Colonic mucosa (tissue), 4 donors: ENCODE results near the gene WASL. TPM values are rescaled to one million over a fixed set of nuclear protein-coding genes. Genes with fewer than 3 reads are reported as not detected.

Experiments used
- DNase-seq: peaks from one replicate; pipeline ENCODE4 v3.0.0-alpha.2; 2020
- H3K27ac ChIP-seq: fragments of 200-600 bp; one replicate; pipeline ENCODE4 v1.8.0; 2021
- H3K27me3 ChIP-seq: fragments of 200-600 bp; one replicate; pipeline ENCODE4 v1.8.0; 2021
- H3K36me3 ChIP-seq: fragments of 200-600 bp; one replicate; pipeline ENCODE4 v1.8.0; 2021
- H3K4me1 ChIP-seq: fragments of 200-600 bp; one replicate; pipeline ENCODE4 v1.8.0; 2021; ENCODE audit warnings: mild to moderate bottlenecking
- H3K4me3 ChIP-seq: fragments of 200-600 bp; one replicate; pipeline ENCODE4 v1.8.0; 2021
- H3K9ac ChIP-seq, 2 donors: one replicate each; pipeline ENCODE4 v1.7.0; 2013; ENCODE audit warnings: control low read depth in 2 of 2, low read depth in 2 of 2, low read length in 2 of 2
- H3K9me3 ChIP-seq: fragments of 200-600 bp; one replicate; pipeline ENCODE4 v1.8.0; 2021
- CTCF ChIP-seq: fragments of 200-600 bp; IDR thresholded peaks from one replicate; pipeline ENCODE4 v1.8.0; 2022; ENCODE audit warnings: antibody characterized with exemption, mild to moderate bottlenecking
- intact Hi-C: fragments of 100-400 bp; cut with DNase I; formaldehyde crosslinking; loops from one replicate; pipeline ENCODE4 v1.14.1; 2022
- total RNA-seq, 2 donors: library from RNA; stranded (reverse); fragmentation: NEBNext Ultra II Directional in 1 of 2; extraction: Animal tissue kit (Norgen Biotek cat#: 25700) in 1 of 2; gene quantifications; one replicate each; pipeline ENCODE4 v1.2.1, GENCODE V29; 2021
- donor health status: healthy.
- donor health status: DM: no; HTN: no; CAD: no.
- donor health status: DM: no; HTN: no; CAD: no.

Gene WASL
- total RNA-seq, 2 donors from 2014 or later, result 54.9 to 126 TPM

GRCh38 chr7:123681561-123681960, 67.2 kb downstream of the WASL start:
- no peak overlapping the region for H3K27ac ChIP-seq

GRCh38 chr7:123680580-123680979, 68.2 kb downstream of the WASL start:
- H3K36me3 ChIP-seq, result no peaks in the 10 kb centered on the region
- no peak overlapping the region for H3K9ac ChIP-seq
- TF ChIP-seq CTCF, result no peak
- no peaks in the 10 kb centered on the region for H3K27me3 ChIP-seq
- no peak overlapping the region for H3K27ac ChIP-seq
- H3K4me1 ChIP-seq, result no peaks in the 10 kb centered on the region
- no peak overlapping the region for H3K4me3 ChIP-seq
- no peaks in the 10 kb centered on the region for H3K9me3 ChIP-seq
- DNase-seq, result no peak
- intact Hi-C loops, result loop anchor here (5.0 to 10.0 kb wide), 3 partner anchors 54 to 187 kb away; no protein-coding TSS in a partner anchor

More at GRCh38 chr7:123681561-123681960, 67.2 kb downstream of the WASL start:
- H3K36me3 ChIP-seq, result no peaks in the 10 kb centered on the region
- H3K9me3 ChIP-seq, result no peaks in the 10 kb centered on the region
- no peak for DNase-seq
- intact Hi-C loops, result loop anchor here (5.0 to 10.0 kb wide), 3 partner anchors 53 to 186 kb away; no protein-coding TSS in a partner anchor
- no peak overlapping the region for H3K9ac ChIP-seq
- no peaks in the 10 kb centered on the region for H3K27me3 ChIP-seq
- no peak for TF ChIP-seq CTCF
- H3K4me1 ChIP-seq, result no peaks in the 10 kb centered on the region
- H3K4me3 ChIP-seq, result no peak overlapping the region

- no peaks in the 10 kb centered on the region for H3K36me3 ChIP-seq
- H3K27me3 ChIP-seq, result no peaks in the 10 kb centered on the region
- H3K4me1 ChIP-seq, result no peaks in the 10 kb centered on the region
- H3K9me3 ChIP-seq, result no peaks in the 10 kb centered on the region
- DNase-seq, result no peak
- no peak overlapping the region for H3K27ac ChIP-seq
- H3K4me3 ChIP-seq, result no peak overlapping the region
- no peak for TF ChIP-seq CTCF
- H3K9ac ChIP-seq, result no peak overlapping the region
- intact Hi-C loops, result loop anchor here (5.0 to 10.0 kb wide), 3 partner anchors 55 to 188 kb away; no protein-coding TSS in a partner anchor
Observed at GRCh38 chr7:123679614-123680013, 69.2 kb downstream of the WASL start.

GRCh38 chr7:123677061-123677715, 71.6 kb downstream of the WASL start:
- Histone ChIP-seq H3K27me3 (no peaks in the 10 kb centered on the region), H3K9ac (no peak overlapping the region), H3K4me1 (no peaks in the 10 kb centered on the region), H3K27ac (no peak overlapping the region), H3K36me3 (no peaks in the 10 kb centered on the region), H3K4me3 (no peak overlapping the region), H3K9me3 (no peaks in the 10 kb centered on the region)
- no peak for DNase-seq
- no peak for TF ChIP-seq CTCF
- intact Hi-C loops, result no loop called here

- intact Hi-C loops, result no loop called here
- no peak for DNase-seq
- H3K4me3 ChIP-seq, result no peak overlapping the region
- H3K36me3 ChIP-seq, result no peaks in the 10 kb centered on the region
- H3K27ac ChIP-seq, result no peak overlapping the region
- H3K9ac ChIP-seq, result no peak overlapping the region
- no peaks in the 10 kb centered on the region for H3K4me1 ChIP-seq
- no peak for TF ChIP-seq CTCF
- no peaks in the 10 kb centered on the region for H3K27me3 ChIP-seq
- no peaks in the 10 kb centered on the region for H3K9me3 ChIP-seq
Observed at GRCh38 chr7:123675181-123675473, 73.7 kb downstream of the WASL start.
